GM20000 (cell line): ENCODE results near the gene STOX1.

ENCODE experiments used
- DNase-seq: peaks from one replicate; pipeline ENCODE4 v3.0.0; 2012; ENCODE audit warnings: low spot score
- CTCF ChIP-seq: IDR thresholded peaks from 2 replicates; pipeline ENCODE4 v1.5.1; 2012; ENCODE audit warnings: mild to moderate bottlenecking, control low read depth; ENCODE audit errors: extremely low read depth, missing control alignments

STOX1 gene

DNA sequence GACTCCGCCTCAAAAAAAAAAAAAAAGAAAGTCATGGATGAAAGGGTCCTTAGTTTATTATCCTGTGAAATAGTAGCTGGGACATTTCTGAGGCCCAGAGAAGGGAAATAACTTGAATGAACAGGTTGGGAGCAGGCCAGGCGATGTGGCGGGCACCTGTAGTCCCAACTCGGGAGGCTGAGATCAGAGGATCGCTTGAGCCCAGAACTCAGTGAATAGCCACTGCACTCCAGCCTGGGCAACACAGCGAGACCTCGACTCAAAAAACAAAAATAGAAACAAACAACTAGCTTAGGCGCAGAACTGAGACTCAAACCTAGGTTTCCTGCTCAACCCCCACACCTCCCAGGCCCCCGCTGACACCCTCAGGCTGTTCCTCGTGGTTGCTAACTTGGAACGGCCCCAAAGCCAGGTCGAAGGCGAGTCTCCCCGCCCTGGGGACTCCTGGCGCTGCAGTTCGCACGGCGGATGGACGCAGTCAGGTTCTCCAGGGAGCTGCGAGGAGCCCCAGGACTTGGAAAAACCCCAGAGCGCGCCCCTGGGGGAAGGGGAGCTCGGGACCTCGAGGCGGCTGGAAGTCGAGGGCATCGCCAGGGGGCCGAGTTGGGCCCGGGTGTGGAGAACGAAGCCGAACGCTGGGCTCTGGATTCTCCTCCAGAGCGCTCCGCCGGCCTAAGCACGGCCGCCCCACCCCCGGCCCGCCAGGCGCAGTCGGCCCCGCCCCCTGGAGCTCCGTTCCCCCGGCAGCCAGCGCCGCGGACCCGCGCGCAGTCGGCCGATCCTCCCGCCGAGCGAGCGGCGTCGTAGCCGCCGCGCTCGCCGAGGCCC, at the start of gene STOX1:
Gene STOX1 (plus strand): TSS at position 768 of the 828 bp plus-strand sequence. CDS start 93 bp downstream, outside the sequence.
- DNase-seq = peak; percentile 89
- TF ChIP-seq CTCF = no peak

GRCh38 chr10:68781613-68782574, 45.4 kb upstream of the STOX1 start:
- DNase-seq = no peak
- TF ChIP-seq CTCF = no peak

- no peak for TF ChIP-seq CTCF
Observed at GRCh38 chr10:68784476-68784875, 42.9 kb upstream of the STOX1 start.

GRCh38 chr10:68787813-68788212, 39.5 kb upstream of the STOX1 start:
- TF ChIP-seq CTCF = no peak
- no peak for DNase-seq

More at GRCh38 chr10:68784476-68784875, 42.9 kb upstream of the STOX1 start:
- DNase-seq = no peak

DNA sequence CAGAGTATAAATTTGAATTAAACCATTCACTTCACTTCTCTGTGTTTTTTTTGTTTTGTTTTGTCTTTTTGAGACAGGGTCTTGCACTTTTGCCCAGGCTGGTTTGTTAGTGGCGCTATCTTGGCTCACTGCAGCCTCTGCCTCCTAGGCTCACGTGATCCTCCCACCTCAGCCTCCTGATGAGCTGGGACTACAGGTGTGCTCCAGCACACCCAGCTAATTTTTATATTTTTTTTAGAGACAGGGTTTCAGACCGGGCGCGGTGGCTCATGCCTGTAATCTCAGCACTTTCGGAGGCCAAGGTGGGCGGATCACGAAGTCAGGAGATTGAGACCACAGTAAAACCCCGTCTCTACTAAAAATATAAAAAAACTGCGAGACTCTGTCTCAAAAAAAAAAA, 36.9 kb upstream of the STOX1 start:
- no peak for DNase-seq
- no peak for TF ChIP-seq CTCF

- DNase-seq = no peak
- no peak for TF ChIP-seq CTCF
Observed at GRCh38 chr10:68792115-68792514, 35.2 kb upstream of the STOX1 start.
